Putamen (tissue), 1 donor: ENCODE measurements around the gene CROCC2.

ENCODE experiments used
- DNase-seq: peaks from one replicate; pipeline ENCODE4 v3.0.0-alpha.2; 2016; ENCODE audit warnings: low spot score

The CROCC2 gene

GRCh38 chr2:240933966-240934700 is 28.0 kb downstream of the CROCC2 start:
- DNase-seq: no peak

DNA sequence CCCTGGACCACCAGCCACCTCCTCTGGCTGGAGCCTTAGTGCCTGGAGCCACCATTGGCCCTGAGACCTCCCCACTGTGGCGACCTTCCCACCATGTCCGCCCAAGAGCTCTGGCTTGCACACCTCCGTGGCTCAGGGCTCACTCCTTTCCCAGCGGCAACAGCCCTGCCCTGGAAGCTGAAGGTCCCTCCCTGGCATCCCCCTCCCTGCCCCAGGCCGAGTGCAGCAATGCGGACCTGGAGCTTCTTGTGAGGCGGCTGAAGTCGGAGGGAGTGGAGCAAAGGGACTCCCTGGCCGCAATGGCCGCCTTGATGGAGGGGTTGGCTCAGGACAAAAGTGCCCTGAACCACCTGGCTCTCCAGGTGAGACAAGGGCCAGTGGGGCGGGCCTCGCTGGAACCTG is 28.6 kb downstream of the CROCC2 start:
- no peak for DNase-seq

- DNase-seq: no peak
These were observed 29.2 kb downstream of the CROCC2 start for GRCh38 chr2:240935103-240935876.

DNA sequence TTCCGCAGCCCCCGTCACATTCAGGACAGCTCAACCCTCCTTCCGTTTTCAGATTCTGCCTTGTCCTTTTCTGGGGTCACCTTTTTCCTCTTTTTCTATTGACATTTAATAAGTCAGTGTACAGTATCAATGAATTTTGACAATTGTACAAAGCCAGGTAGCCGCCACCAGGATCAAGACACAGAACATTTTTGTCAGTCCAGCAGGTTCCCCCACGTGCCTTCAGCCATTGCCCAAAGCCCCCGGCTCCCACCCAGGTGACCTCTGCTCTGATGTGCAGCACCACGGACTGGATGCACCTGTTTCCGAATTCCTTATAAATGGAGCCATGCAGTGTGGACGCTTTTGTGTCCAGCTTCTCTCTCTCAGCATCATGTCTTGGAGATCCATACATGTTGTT is 30.0 kb downstream of the CROCC2 start:
- DNase-seq: no peak

GRCh38 chr2:240946046-240946445 is 39.9 kb downstream of the CROCC2 start:
- no peak for DNase-seq

- DNase-seq: no peak
These were observed 40.5 kb downstream of the CROCC2 start for GRCh38 chr2:240946654-240947053.

- DNase-seq: no peak
These were observed 41.0 kb downstream of the CROCC2 start for GRCh38 chr2:240947176-240947575.

DNA sequence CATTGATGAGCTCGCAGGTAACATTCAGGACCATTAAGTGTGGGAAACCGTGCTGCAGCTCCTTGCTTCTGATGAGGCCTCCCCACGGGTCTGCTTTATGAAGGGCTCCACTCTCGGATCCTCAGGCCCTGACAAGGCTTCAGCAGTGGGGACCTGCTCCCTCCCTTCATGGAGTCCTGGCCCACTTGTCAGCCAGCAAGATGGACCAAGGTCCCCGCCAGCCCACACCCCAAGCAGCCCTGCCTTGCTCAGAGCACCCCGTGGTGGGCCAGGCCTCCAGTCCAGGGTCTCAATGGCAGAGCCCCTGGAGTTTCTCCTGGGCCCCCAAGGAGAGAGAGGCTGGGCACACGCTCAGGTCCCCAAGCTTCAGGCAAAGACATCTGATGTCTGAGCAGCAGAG is 41.5 kb downstream of the CROCC2 start:
- no peak for DNase-seq

DNA sequence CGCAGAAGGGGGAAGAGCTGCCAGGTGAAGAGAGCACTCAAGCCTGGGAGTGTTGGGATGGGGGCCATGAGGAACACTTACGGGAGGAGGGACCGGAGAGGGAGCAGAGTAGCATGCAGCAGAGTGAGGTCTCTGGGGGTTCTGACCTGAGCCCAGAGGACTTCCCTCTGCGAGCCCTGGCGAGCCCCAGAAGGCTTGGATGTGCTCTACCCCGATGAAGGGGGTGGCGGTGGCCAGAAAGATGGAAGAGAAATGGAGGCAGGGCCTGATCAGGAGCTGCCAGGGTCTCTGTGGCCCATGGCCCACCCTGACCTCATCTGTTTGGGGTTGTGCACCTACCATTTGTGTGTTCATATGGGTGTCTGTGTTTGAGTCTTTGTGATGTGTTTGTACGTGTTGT is 42.0 kb downstream of the CROCC2 start:
- no peak for DNase-seq

GRCh38 chr2:240948905-240949790 is 43.0 kb downstream of the CROCC2 start:
- DNase-seq: no peak

- no peak for DNase-seq
These were observed 43.9 kb downstream of the CROCC2 start for GRCh38 chr2:240949791-240950705.

- DNase-seq: no peak
These were observed 45.0 kb downstream of the CROCC2 start for GRCh38 chr2:240951045-240951594.

GRCh38 chr2:240952496-240953246 is 46.5 kb downstream of the CROCC2 start:
- no peak for DNase-seq

- DNase-seq: no peak
These were observed 47.6 kb downstream of the CROCC2 start for GRCh38 chr2:240953426-240954410.

DNA sequence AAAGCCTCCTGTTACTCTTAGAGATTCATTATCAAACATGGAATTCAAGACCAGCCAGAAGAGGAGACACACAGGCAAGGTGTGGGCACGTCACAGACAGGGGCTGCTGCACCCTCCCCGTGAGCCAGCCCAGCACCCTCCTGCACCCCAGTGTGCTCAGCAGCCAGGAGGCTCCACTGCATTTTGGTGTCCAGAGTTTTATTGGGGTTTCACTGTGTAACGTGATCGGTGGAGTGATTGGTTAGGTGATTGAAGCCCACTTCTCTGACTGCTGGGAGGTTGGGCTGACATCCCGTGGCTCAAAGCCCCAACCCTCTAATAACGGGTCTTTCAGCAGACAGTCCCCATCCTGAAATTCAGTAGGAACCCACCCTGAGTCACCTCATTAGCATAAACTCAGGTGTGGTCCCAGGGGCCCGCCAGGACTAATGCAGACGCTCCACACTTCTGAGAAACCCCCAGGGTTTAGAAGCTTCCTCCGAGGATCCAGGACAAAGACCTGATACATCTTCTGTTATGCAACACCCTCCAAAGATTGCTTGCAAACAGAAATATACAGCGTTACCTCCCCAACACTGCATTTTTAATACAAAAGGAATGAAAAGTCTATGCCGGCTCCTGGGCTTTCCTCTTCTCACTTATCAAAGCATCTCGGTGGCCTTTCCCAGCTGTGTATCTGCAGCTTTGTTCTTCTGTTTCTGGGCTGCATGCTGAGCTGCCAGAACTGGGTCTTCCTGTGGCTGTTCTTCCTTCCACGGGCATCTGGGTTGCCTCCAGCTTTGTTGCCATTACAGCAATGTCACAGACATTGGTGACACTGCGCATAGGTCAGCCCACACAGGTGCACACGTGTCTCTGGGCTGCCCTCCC is 48.5 kb downstream of the CROCC2 start:
- no peak for DNase-seq

- no peak for DNase-seq
These were observed 49.4 kb downstream of the CROCC2 start for GRCh38 chr2:240955306-240956170.
